ENCODE results near the gene SYNE2.
"Not testable (repeated sequence)": the region's sequence is repeated elsewhere in the genome, so short reads cannot be mapped to it uniquely, and the experiment has no call there.

SYNE2 gene

DNA sequence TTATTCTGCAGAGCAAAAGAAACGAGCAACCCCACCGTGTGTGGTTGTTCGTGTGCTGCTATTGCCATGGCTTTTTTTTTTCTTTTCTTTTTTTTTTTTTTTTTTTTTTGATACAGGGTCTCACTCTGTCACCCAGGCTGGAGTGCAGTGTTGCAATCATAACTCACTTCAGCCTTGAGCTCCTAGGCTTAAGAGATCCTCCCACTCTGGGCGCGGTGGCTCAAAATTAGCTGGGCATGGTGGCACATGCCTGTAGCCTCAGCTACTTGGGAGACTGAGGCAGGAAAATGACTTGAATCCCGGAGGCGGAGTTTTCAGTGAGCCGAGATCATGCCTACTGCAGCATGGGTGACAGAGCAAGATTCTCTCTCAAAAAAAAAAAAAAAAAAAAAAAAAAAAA lies 297.1 kb downstream of the SYNE2 start:
- DNase-seq: no peak

DNA sequence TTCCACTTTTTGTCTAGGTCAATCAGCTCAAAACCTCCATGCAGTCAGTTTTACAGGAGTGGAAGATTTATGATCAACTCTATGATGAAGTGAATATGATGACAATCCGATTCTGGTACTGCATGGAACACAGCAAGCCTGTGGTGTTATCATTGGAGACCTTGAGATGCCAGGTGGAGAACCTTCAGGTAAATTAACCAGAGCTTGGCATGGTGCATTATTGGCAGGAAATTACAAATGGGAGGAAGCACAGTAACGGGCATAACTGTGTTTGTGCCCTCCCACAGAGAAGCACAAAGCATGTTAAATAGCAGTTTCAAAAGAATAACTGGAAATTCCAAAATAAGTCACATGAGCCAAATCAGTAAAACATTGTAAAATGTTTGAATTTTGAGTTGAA lies 305.8 kb downstream of the SYNE2 start:
- DNase-seq: no peak

DNA sequence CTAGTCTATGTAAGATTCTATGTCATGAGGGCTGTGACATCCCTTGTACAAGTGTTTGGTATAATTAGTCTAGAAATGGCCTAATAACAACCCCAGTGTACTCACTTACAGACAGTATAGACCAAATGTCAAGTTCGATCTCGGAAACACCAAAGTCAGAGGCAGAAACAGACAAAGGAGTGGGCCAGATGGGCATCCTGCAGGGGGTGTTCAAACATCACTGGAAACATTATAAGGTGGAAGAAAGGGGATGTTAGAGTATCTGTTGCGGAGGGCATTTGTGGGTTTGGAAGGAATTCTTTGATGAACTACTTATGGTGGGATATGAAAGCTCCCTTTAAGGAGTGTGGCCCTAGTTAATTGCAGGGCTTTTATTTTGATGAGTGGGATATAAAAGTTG lies 306.8 kb downstream of the SYNE2 start:
- DNase-seq: no peak

DNA sequence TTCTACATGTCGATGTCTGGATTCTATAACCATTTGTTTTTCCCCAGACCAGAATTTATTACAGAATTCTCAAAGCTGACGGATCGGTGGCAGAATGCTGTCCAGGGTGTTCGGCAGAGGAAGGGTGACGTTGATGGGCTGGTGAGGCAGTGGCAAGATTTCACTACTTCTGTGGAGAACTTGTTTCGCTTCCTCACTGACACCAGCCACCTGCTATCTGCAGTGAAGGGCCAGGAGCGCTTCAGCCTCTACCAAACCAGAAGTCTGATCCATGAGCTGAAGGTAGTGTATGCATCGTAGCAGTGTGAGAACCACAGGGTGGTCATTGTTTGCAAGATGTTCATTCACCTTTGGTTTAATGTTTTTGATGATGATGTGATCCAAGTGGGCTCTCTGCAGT lies 317.4 kb downstream of the SYNE2 start:
- no peak for DNase-seq

- DNase-seq: no peak
Measured at GRCh38 chr14:64174922-64175782, 322.3 kb downstream of the SYNE2 start.

DNA sequence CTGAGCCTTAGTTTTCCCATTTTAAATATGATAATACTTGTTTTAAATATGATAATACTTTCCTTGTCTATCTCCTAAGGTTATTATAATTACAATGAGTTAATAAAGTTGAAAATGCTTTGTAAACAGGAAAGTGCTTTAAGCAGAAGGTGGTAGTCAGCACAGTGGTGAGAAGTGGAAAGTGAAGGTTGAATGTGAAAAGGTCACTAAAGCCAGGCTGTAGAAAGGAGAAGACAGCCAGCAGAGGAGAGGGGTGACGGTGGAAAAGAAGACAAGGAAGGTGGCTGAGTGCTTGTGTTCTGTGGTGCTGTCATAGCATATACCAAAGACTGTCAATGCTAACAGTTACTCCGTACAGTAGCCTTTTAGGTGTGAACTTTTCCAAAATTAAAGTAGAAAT lies 323.5 kb downstream of the SYNE2 start:
- no peak for DNase-seq

- no peak for DNase-seq
Measured at GRCh38 chr14:64178814-64179213, 326.0 kb downstream of the SYNE2 start.

- DNase-seq: not testable (repeated sequence)
Measured at GRCh38 chr14:64182908-64183307, 330.1 kb downstream of the SYNE2 start.

- DNase-seq: no peak
Measured at GRCh38 chr14:64184103-64184729, 331.4 kb downstream of the SYNE2 start.

- DNase-seq: peak; percentile 50
Measured at GRCh38 chr14:64185184-64185583, 332.4 kb downstream of the SYNE2 start.

GRCh38 chr14:64186231-64187129 lies 333.7 kb downstream of the SYNE2 start:
- no peak for DNase-seq

DNA sequence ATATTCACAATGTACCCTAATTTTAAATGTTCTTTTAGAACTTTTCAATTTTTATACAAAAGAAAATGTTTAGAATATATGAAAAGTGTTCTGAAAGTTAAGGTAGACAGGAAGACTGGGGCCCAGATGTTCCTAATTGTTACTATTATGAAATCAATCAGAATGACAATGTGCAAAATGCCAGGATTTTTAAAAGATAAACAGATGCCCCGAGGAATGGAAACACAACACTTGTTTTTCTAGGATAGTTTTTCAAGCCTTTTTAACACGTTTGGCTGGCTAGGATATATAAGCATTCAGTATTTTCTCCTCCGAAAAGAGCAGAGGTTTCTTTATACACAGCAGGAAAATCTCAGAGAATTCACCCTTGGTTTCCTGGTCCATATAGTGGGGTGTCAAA lies 334.5 kb downstream of the SYNE2 start:
- no peak for DNase-seq

GRCh38 chr14:64190974-64191502 lies 338.2 kb downstream of the SYNE2 start:
- DNase-seq: no peak

GRCh38 chr14:64191756-64192155 lies 339.0 kb downstream of the SYNE2 start:
- DNase-seq: no peak

GRCh38 chr14:64193821-64194220 lies 341.0 kb downstream of the SYNE2 start:
- DNase-seq: no peak

GRCh38 chr14:64194404-64194803 lies 341.6 kb downstream of the SYNE2 start:
- no peak for DNase-seq

DNA sequence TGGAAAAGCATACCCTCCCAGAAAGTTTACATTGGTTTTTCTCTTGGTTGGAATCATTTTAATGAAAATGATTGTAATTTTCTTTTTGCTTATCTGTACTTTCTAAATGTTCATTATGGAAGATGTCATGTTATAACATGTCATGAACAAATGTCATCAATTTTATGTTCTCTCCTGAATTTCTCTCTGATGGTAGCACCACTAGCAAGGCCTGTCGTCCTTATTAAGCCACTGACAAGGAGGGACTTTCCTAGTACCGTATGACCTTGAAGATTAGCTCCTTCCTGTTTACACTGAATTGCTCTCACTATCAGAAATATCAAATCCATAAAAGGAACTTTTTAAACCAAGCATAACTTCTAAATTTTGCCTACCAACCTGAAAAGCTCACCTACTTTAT lies 342.4 kb downstream of the SYNE2 start:
- no peak for DNase-seq

GRCh38 chr14:64196056-64196455 lies 343.3 kb downstream of the SYNE2 start:
- no peak for DNase-seq

DNA sequence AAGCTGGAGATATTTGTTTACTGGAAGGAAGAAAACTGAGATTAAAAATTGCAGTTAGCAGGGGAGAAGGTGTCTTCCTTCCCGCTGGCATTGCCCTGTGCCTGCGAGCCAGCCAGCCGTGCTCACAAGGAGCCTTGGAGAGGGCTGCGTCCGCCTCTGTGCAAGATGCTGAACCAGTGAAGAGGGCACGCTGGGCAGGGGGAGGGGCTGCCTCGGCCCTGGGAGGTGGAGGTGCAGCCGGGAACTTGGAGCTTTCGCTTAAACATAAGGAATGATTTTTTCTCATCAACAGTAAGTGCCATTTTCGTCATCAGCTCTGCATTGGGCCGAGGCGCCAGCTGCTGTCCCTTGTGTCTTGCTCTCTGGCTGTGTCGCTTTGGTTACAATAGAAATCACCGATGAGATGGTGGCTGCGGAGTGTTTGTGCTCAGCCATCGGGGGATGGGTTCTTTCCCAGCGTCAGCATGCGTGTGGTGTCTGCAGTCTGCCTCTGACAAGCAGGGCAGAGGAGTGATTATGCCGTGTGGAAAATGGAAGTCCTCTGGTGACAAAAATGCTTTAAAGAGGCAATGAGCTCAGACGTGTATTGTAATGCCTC lies 344.1 kb downstream of the SYNE2 start:
- DNase-seq: peak; percentile 98

- DNase-seq: no peak
Measured at GRCh38 chr14:64197996-64198395, 345.2 kb downstream of the SYNE2 start.

GRCh38 chr14:64198486-64198885 lies 345.7 kb downstream of the SYNE2 start:
- DNase-seq: no peak

- no peak for DNase-seq
Measured at GRCh38 chr14:64200170-64200569, 347.4 kb downstream of the SYNE2 start.

DNA sequence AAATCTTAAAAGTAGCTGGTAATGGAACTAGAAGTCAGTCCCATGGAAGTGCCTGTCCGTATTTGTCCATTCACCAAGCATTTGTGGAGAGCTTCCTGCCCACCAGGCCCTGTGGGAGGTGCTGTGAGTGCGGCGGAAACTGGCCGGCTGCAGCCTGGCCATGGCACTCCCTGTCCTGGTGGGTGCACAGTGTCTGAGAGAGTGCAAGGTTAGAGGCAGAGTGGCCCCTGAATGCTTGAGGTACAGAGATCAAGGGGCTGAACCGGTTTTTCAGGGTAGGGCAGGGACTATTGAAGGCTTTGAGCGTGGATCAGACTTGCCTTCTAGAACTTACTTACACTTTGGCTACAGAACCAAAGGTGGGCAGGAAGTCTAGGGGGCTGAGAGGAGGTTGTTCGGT lies 348.5 kb downstream of the SYNE2 start:
- DNase-seq: no peak
